HCT116 (cell line): ENCODE results near the gene SAMD4B. TPM values are rescaled to one million over a fixed set of nuclear protein-coding genes. Genes with fewer than 3 reads are reported as not detected.

Source experiments
- ATAC-seq: fragments of 200-7000 bp; cut with Tn5 transposase; 2 replicates; pipeline ENCODE4 v1.9.1; 2020; ENCODE audit warnings: mild to moderate bottlenecking, moderate library complexity
- BruUV-seq: library from RNA; stranded (reverse); fragments of 400-500 nt; replicated peaks from 2 replicates; lab custom pipeline; 2021; lab: Mats Ljungman, UMichigan
- CTCF ChIA-PET: fragments of 300-600 bp; sonication (Branson Sonifier 250); formaldehyde crosslinking; loops from one replicate; lab custom pipeline; 2021; ENCODE audit warnings: antibody characterized with exemption; lab: Charles Lee
- POLR2A ChIA-PET: fragments of 300-600, 350-600 bp; sonication (Branson Sonifier 250); formaldehyde crosslinking; loops from one replicate; lab custom pipeline; 2021; ENCODE audit warnings: antibody characterized with exemption; lab: Charles Lee
- RAD21 ChIA-PET, 2 experiments: fragments of 300-600 bp; sonication (Branson Sonifier 250); formaldehyde crosslinking; loops; one replicate each; lab custom pipeline; 2023; ENCODE audit warnings: low total read pairs in 2 of 2; ENCODE audit not compliant: uncharacterized antibody in 2 of 2, unreplicated experiment in 2 of 2, low non-redundant PET in 1 of 2; lab: Charles Lee
- DNase-seq: peaks from one replicate; pipeline ENCODE4 v3.0.0-alpha.2; 2010; ENCODE audit warnings: low read depth, low spot score
- H2AFZ ChIP-seq: fragments of 200-600 bp; shearing (Covaris generic), sonication (generic); 2 replicates; pipeline ENCODE4 v1.6.1; 2017; ENCODE audit warnings: low read depth, mixed run types, mixed read lengths, antibody characterized with exemption, low read length; ENCODE audit not compliant: poor library complexity, severe bottlenecking
- H3K27ac ChIP-seq: 2 replicates; pipeline ENCODE4 v1.5.1; 2012; ENCODE audit warnings: low read depth, low read length
- H3K27me3 ChIP-seq: fragments of 200-600 bp; sonication (generic); 2 replicates; pipeline ENCODE4 v1.6.1; 2016; ENCODE audit warnings: mixed run types, low read length, mixed read lengths; ENCODE audit not compliant: insufficient read depth
- H3K36me3 ChIP-seq, 2 experiments: fragments of 200-500 bp in 1 of 2; fragments of 200-600 bp in 1 of 2; sonication (Bioruptor generic) in 1 of 2; sonication (generic) in 1 of 2; 2 replicates each; pipeline versions ENCODE4 v1.5.1 to v1.6.1; 2014 to 2016; ENCODE audit warnings: low read length in 2 of 2, inconsistent platforms in 1 of 2, mixed read lengths in 1 of 2, mixed run types in 1 of 2; ENCODE audit not compliant: insufficient read depth in 2 of 2, control insufficient read depth in 1 of 2
- H3K4me1 ChIP-seq, 2 experiments: fragments of 200-600 bp in 1 of 2; sonication (generic) in 1 of 2; 2 replicates each; pipeline versions ENCODE4 v1.5.1 to v1.6.1; 2012 to 2017; ENCODE audit warnings: low read length in 2 of 2, inconsistent platforms in 1 of 2, mild to moderate bottlenecking in 1 of 2, mixed read lengths in 1 of 2, mixed run types in 1 of 2, moderate library complexity in 1 of 2; ENCODE audit not compliant: insufficient read depth in 2 of 2, control insufficient read depth in 1 of 2
- H3K4me2 ChIP-seq: fragments of 200-600 bp; sonication (generic); 2 replicates; pipeline ENCODE4 v1.6.1; 2017; ENCODE audit warnings: mixed run types, low read length, mixed read lengths
- H3K4me3 ChIP-seq, 2 experiments: fragments of 200-600 bp in 1 of 2; sonication (generic) in 1 of 2; replicated peaks in 1 of 2; 2 replicates each; pipeline ENCODE4 v1.5.1; 2011 to 2016; ENCODE audit warnings: low read length in 2 of 2, control low read depth in 1 of 2, low read depth in 1 of 2, mild to moderate bottlenecking in 1 of 2, mixed read lengths in 1 of 2, mixed run types in 1 of 2
- H3K79me2 ChIP-seq: fragments of 200-600 bp; sonication (generic); 2 replicates; pipeline ENCODE4 v1.6.1; 2017; ENCODE audit warnings: mild to moderate bottlenecking, mixed run types, low read length, moderate library complexity, mixed read lengths; ENCODE audit not compliant: insufficient read depth
- H3K9ac ChIP-seq: fragments of 200-600 bp; sonication (generic); 2 replicates; pipeline ENCODE4 v1.6.1; 2016; ENCODE audit warnings: low read length, mixed read lengths
- H3K9me2 ChIP-seq: fragments of 200-600 bp; sonication (generic), shearing (Covaris generic); 2 replicates; pipeline ENCODE4 v1.6.1; 2017; ENCODE audit warnings: mixed run types, mild to moderate bottlenecking, moderate library complexity; ENCODE audit not compliant: insufficient read depth
- H3K9me3 ChIP-seq, 2 experiments: fragments of 200-500 bp in 1 of 2; fragments of 200-600 bp in 1 of 2; sonication (Bioruptor generic) in 1 of 2; sonication (generic) in 1 of 2; 2 replicates each; pipeline ENCODE4 v1.6.1; 2014 to 2017; ENCODE audit warnings: low read length in 2 of 2, mixed read lengths in 2 of 2, inconsistent platforms in 1 of 2, low read depth in 1 of 2, mild to moderate bottlenecking in 1 of 2, mixed run types in 1 of 2, moderate library complexity in 1 of 2; ENCODE audit not compliant: control insufficient read depth in 1 of 2, insufficient read depth in 1 of 2
- H4K20me1 ChIP-seq: fragments of 200-600 bp; sonication (generic), shearing (Covaris generic); 2 replicates; pipeline ENCODE4 v1.6.1; 2017; ENCODE audit warnings: mixed run types, mild to moderate bottlenecking, moderate library complexity; ENCODE audit not compliant: insufficient read depth
- CBX3 ChIP-seq: IDR thresholded peaks from 2 replicates; pipeline ENCODE4 v1.6.1; 2012; ENCODE audit warnings: low read depth
- CEBPB ChIP-seq: IDR thresholded peaks from 2 replicates; pipeline ENCODE4 v1.6.1; 2012; ENCODE audit warnings: low read depth
- EGR1 ChIP-seq: IDR thresholded peaks from 2 replicates; pipeline ENCODE4 v1.6.1; 2012; ENCODE audit warnings: low read depth
- ELF1 ChIP-seq: IDR thresholded peaks from 2 replicates; pipeline ENCODE4 v1.6.1; 2012; ENCODE audit warnings: low read depth, borderline replicate concordance
- EZH2 ChIP-seq: fragments of 200-600 bp; sonication (generic); IDR thresholded peaks from 2 replicates; pipeline ENCODE4 v1.6.1; 2017; ENCODE audit warnings: antibody characterized with exemption, mixed run types
- EZH2phosphoT487 ChIP-seq: fragments of 200-600 bp; IDR thresholded peaks from 2 replicates; pipeline ENCODE4 v1.6.1; 2018; ENCODE audit warnings: antibody characterized with exemption, borderline replicate concordance
- FOSL1 ChIP-seq: IDR thresholded peaks from 2 replicates; pipeline ENCODE4 v1.6.1; 2012; ENCODE audit warnings: low read depth
- JUND ChIP-seq: IDR thresholded peaks from 2 replicates; pipeline ENCODE4 v1.6.1; 2012
- POLR2AphosphoS5 ChIP-seq: IDR thresholded peaks from 2 replicates; pipeline ENCODE4 v1.6.1; 2011; ENCODE audit warnings: mild to moderate bottlenecking, low read depth, low read length, moderate library complexity
- RAD21 ChIP-seq: IDR thresholded peaks from 2 replicates; pipeline ENCODE4 v1.6.1; 2012; ENCODE audit warnings: low read depth, mild to moderate bottlenecking
- SRF ChIP-seq: IDR thresholded peaks from 2 replicates; pipeline ENCODE4 v1.6.1; 2012; ENCODE audit warnings: low read depth
- TCF7L2 ChIP-seq: IDR thresholded peaks from 2 replicates; pipeline ENCODE4 v1.7.0; 2011; ENCODE audit warnings: borderline replicate concordance, inconsistent platforms; ENCODE audit not compliant: insufficient read depth, insufficient read length; ENCODE audit errors: extremely low read depth
- YY1 ChIP-seq: IDR thresholded peaks from 2 replicates; pipeline ENCODE4 v1.6.1; 2011; ENCODE audit warnings: low read length, low read depth, moderate library complexity, mild to moderate bottlenecking; ENCODE audit not compliant: insufficient replicate concordance; ENCODE audit errors: extremely low read depth
- ZNF274 ChIP-seq: fragments of 200-500 bp; sonication (Bioruptor generic); IDR thresholded peaks from 2 replicates; pipeline ENCODE4 v1.6.1; 2014; ENCODE audit warnings: mild to moderate bottlenecking, low read depth, low read length, inconsistent platforms
- intact Hi-C: fragments of 100-400 bp; cut with micrococcal nuclease; formaldehyde crosslinking; loops from 2 replicates; pipeline ENCODE4 v1.10.0; 2022
- total RNA-seq: library from RNA; stranded (reverse); gene quantifications from one replicate; pipeline ENCODE4 v1.2.1, GENCODE V29; 2021; ENCODE audit not compliant: unreplicated experiment
- TF ChIP-seq, protein P1 (sequence below): IDR thresholded peaks from 2 replicates; pipeline ENCODE4 v1.6.1; 2012
- TF ChIP-seq, protein P2 (sequence below): IDR thresholded peaks from 2 replicates; pipeline ENCODE4 v1.6.1; 2012
- TF ChIP-seq, protein P3 (sequence below): IDR thresholded peaks from 2 replicates; pipeline ENCODE4 v1.6.1; 2011; ENCODE audit warnings: mild to moderate bottlenecking, low read length, moderate library complexity; ENCODE audit not compliant: insufficient replicate concordance; ENCODE audit errors: extremely low read depth
- TF ChIP-seq, protein P4 (sequence below), 3 experiments: fragments of 200-600 bp in 1 of 3; sonication (generic) in 1 of 3; IDR thresholded peaks in 2 of 3; conservative IDR thresholded peaks in 1 of 3; 2 replicates each; pipeline ENCODE4 v1.5.1; 2012 to 2017; ENCODE audit warnings: low read depth in 2 of 3, low read length in 2 of 3, antibody characterized with exemption in 1 of 3, borderline replicate concordance in 1 of 3, control low read depth in 1 of 3, mild to moderate bottlenecking in 1 of 3, mixed read lengths in 1 of 3, mixed run types in 1 of 3, moderate library complexity in 1 of 3; ENCODE audit not compliant: insufficient read depth in 1 of 3

SAMD4B gene
- total RNA-seq, 1 experiment from 2014 or later, result 127 TPM

DNA sequence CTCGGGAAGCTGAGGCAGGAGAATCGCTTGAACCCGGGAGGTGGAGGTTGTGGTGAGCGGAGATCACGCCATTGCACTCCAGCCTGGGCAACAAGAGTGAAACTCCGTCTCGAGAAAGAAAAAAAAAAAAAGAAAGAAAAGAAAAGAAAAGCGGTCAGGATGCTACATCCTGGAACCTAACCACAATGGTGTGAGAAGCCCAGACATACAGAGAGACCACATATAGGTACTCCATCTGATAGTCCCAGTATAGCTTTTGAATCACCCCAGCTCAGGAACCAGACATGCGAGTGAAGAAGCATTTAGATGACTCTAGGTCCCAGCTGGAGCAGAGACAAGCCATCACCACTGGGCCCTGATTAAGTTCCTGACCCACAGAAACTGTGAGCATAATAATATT is 42.8 kb upstream of the SAMD4B start (continued):
- TF ChIP-seq, protein P1, sequence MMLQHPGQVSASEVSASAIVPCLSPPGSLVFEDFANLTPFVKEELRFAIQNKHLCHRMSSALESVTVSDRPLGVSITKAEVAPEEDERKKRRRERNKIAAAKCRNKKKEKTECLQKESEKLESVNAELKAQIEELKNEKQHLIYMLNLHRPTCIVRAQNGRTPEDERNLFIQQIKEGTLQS, result no peak
- TF ChIP-seq SRF (no peak), CEBPB (no peak), RAD21 (no peak), POLR2AphosphoS5 (no peak)
- TF ChIP-seq, protein P2, sequence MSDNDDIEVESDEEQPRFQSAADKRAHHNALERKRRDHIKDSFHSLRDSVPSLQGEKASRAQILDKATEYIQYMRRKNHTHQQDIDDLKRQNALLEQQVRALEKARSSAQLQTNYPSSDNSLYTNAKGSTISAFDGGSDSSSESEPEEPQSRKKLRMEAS, result no peak

DNA sequence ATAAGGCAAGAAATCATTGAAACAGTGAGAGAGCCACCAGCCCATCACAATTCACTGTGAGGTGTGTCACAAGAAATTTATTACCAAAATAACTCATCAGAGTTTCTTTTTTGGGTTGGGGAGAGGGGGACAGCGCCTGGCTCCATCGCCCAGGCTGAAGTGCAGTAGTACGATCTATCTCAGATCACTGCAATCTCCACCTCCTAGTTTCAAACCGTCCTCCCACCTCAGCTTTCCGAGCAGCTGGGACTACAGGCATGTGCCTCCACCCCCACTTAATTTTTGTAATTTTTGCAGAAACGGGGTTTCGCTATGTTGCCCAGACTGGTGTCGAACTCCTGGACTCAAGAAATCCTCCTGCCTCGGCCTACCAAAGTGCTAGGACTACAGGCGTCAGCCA is 42.4 kb upstream of the SAMD4B start:
- Histone ChIP-seq H3K9me3 (no peaks in the 10 kb centered on the region), H3K9me2 (no peaks in the 10 kb centered on the region), H3K27me3 (no peaks in the 10 kb centered on the region), H3K79me2 (no peaks in the 10 kb centered on the region), H3K27ac (no peak overlapping the region), H3K36me3 (no peaks in the 10 kb centered on the region), H2AFZ (no peak overlapping the region), H3K4me3 (no peak overlapping the region), H3K4me1 (peaks cover 9 to 10% of the 10 kb centered on the region in 2 experiments), H4K20me1 (no peaks in the 10 kb centered on the region), H3K4me2 (no peak overlapping the region), H3K9ac (no peak overlapping the region)
- no TSS peak for BruUV-seq
- ChIA-PET POLR2A (no interaction called here), CTCF (no interaction called here), RAD21 (no interaction called here)
- DNase-seq (no peak), ATAC-seq (no peak)
- intact Hi-C loops, result no loop called here
- no peak for TF ChIP-seq EGR1
- no peak for TF ChIP-seq FOSL1
- TF ChIP-seq RAD21, result no peak
- TF ChIP-seq CEBPB, result no peak
- TF ChIP-seq EZH2, result no peak
- TF ChIP-seq, protein P3, sequence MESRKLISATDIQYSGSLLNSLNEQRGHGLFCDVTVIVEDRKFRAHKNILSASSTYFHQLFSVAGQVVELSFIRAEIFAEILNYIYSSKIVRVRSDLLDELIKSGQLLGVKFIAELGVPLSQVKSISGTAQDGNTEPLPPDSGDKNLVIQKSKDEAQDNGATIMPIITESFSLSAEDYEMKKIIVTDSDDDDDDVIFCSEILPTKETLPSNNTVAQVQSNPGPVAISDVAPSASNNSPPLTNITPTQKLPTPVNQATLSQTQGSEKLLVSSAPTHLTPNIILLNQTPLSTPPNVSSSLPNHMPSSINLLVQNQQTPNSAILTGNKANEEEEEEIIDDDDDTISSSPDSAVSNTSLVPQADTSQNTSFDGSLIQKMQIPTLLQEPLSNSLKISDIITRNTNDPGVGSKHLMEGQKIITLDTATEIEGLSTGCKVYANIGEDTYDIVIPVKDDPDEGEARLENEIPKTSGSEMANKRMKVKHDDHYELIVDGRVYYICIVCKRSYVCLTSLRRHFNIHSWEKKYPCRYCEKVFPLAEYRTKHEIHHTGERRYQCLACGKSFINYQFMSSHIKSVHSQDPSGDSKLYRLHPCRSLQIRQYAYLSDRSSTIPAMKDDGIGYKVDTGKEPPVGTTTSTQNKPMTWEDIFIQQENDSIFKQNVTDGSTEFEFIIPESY, result no peak
- TF ChIP-seq TCF7L2, result no peak
- TF ChIP-seq YY1, result no peak
- TF ChIP-seq EZH2phosphoT487, result no peak
- no peak for TF ChIP-seq POLR2AphosphoS5
- no peak for TF ChIP-seq ELF1
- no peak for TF ChIP-seq SRF
- TF ChIP-seq, protein P4, sequence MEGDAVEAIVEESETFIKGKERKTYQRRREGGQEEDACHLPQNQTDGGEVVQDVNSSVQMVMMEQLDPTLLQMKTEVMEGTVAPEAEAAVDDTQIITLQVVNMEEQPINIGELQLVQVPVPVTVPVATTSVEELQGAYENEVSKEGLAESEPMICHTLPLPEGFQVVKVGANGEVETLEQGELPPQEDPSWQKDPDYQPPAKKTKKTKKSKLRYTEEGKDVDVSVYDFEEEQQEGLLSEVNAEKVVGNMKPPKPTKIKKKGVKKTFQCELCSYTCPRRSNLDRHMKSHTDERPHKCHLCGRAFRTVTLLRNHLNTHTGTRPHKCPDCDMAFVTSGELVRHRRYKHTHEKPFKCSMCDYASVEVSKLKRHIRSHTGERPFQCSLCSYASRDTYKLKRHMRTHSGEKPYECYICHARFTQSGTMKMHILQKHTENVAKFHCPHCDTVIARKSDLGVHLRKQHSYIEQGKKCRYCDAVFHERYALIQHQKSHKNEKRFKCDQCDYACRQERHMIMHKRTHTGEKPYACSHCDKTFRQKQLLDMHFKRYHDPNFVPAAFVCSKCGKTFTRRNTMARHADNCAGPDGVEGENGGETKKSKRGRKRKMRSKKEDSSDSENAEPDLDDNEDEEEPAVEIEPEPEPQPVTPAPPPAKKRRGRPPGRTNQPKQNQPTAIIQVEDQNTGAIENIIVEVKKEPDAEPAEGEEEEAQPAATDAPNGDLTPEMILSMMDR (IDR thresholded peaks at IDR 0.05 in 2 of 3, conservative IDR thresholded peaks at IDR 0.05 in 1 of 3; ENCODE audit: borderline replicate concordance in 1 of 3, insufficient read depth in 1 of 3, low read depth in 2 of 3, low read length in 2 of 3), result no peak
- TF ChIP-seq, protein P1, result no peak
- TF ChIP-seq ZNF274, result no peak
- TF ChIP-seq JUND, result no peak
- TF ChIP-seq CBX3, result no peak
